ENCODE measurements around the gene FOXJ3.

Gene FOXJ3

GRCh38 chr1:42305639-42306038, 29.4 kb downstream of the FOXJ3 start:
- peaks cover 10% of the 10 kb centered on the region; the same call in 1 of the 2 replicates for H3K36me3 ChIP-seq (ENCODE audit: low read length)

GRCh38 chr1:42302034-42302433, 33.0 kb downstream of the FOXJ3 start:
- Histone ChIP-seq H3K9me3 (ENCODE audit: insufficient read depth, low read length) (no peaks in the 10 kb centered on the region), H3K27me3 (ENCODE audit: low read length) (no peaks in the 10 kb centered on the region), H4K20me1 (ENCODE audit: low read depth, low read length) (no peaks in the 10 kb centered on the region), H3F3A (ENCODE audit: insufficient read depth) (no peaks in the 10 kb centered on the region), H3K36me3 (ENCODE audit: low read length) (peaks cover 7% of the 10 kb centered on the region; the same call in 1 of the 2 replicates), H3K9me2 (replicated peaks; ENCODE audit: insufficient read depth, low read length) (no peaks in the 10 kb centered on the region), H3K79me2 (ENCODE audit: insufficient read depth, low read length) (peaks cover 78% of the 10 kb centered on the region), H3K9ac (ENCODE audit: low read length) (no peak overlapping the region), H3K4me3 (ENCODE audit: insufficient read depth, low read length, poor library complexity, severe bottlenecking) (no peak overlapping the region), H3K27ac (ENCODE audit: low read depth, low read length) (no peak overlapping the region), H2AFZ (ENCODE audit: low read depth, low read length, severe bottlenecking) (no peak overlapping the region), H3K4me2 (ENCODE audit: low read depth, low read length, poor library complexity, severe bottlenecking) (no peak overlapping the region)
- no peak for TF ChIP-seq EZH2phosphoT487 (conservative IDR thresholded peaks at IDR 0.05; ENCODE audit: low read length)
- TF ChIP-seq, protein P1, sequence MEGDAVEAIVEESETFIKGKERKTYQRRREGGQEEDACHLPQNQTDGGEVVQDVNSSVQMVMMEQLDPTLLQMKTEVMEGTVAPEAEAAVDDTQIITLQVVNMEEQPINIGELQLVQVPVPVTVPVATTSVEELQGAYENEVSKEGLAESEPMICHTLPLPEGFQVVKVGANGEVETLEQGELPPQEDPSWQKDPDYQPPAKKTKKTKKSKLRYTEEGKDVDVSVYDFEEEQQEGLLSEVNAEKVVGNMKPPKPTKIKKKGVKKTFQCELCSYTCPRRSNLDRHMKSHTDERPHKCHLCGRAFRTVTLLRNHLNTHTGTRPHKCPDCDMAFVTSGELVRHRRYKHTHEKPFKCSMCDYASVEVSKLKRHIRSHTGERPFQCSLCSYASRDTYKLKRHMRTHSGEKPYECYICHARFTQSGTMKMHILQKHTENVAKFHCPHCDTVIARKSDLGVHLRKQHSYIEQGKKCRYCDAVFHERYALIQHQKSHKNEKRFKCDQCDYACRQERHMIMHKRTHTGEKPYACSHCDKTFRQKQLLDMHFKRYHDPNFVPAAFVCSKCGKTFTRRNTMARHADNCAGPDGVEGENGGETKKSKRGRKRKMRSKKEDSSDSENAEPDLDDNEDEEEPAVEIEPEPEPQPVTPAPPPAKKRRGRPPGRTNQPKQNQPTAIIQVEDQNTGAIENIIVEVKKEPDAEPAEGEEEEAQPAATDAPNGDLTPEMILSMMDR (IDR thresholded peaks at IDR 0.05; ENCODE audit: insufficient read depth, low read length, poor library complexity, severe bottlenecking), result no peak

More at GRCh38 chr1:42305639-42306038, 29.4 kb downstream of the FOXJ3 start:
- H3K27ac ChIP-seq (ENCODE audit: low read depth, low read length), result no peak overlapping the region
- H3K27me3 ChIP-seq (ENCODE audit: low read length), result no peaks in the 10 kb centered on the region
- no peaks in the 10 kb centered on the region for H4K20me1 ChIP-seq (ENCODE audit: low read depth, low read length)
- no peaks in the 10 kb centered on the region for H3K9me2 ChIP-seq (replicated peaks; ENCODE audit: insufficient read depth, low read length)
- H3K9ac ChIP-seq (ENCODE audit: low read length), result no peak overlapping the region
- TF ChIP-seq, protein P1 (IDR thresholded peaks at IDR 0.05; ENCODE audit: insufficient read depth, low read length, poor library complexity, severe bottlenecking), result no peak
- TF ChIP-seq EZH2phosphoT487 (conservative IDR thresholded peaks at IDR 0.05; ENCODE audit: low read length), result no peak
- no peak overlapping the region for H2AFZ ChIP-seq (ENCODE audit: low read depth, low read length, severe bottlenecking)
- no peak overlapping the region for H3K4me3 ChIP-seq (ENCODE audit: insufficient read depth, low read length, poor library complexity, severe bottlenecking)
- H3K79me2 ChIP-seq (ENCODE audit: insufficient read depth, low read length), result peaks cover 85% of the 10 kb centered on the region
- H3F3A ChIP-seq (ENCODE audit: insufficient read depth), result no peaks in the 10 kb centered on the region
- no peak overlapping the region for H3K4me2 ChIP-seq (ENCODE audit: low read depth, low read length, poor library complexity, severe bottlenecking)
- H3K9me3 ChIP-seq (ENCODE audit: insufficient read depth, low read length), result no peaks in the 10 kb centered on the region

DNA sequence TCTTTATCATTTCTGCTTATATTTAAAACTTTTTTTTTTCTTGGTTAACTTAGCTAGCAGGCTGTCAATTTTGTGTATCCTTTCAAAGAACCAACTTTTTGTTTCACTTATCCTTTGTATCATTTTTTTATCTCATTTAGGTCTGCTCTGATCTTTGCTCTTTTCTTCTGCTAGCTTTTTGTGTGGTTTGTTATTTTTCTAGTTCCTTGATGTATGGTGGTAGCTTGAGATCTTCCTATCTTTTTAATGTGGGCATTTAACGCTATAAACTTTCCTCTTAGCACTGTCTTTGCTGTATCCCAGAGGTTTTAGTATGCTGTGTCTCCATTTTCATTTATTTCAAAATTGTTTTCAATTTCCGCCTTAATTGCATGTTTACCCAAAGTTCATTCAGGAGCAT, 36.5 kb downstream of the FOXJ3 start:
- Histone ChIP-seq H3K27me3 (ENCODE audit: low read length) (no peaks in the 10 kb centered on the region), H3K9me2 (replicated peaks; ENCODE audit: insufficient read depth, low read length) (no peaks in the 10 kb centered on the region), H3K4me2 (ENCODE audit: low read depth, low read length, poor library complexity, severe bottlenecking) (no peak overlapping the region), H3K9ac (ENCODE audit: low read length) (no peak overlapping the region), H2AFZ (ENCODE audit: low read depth, low read length, severe bottlenecking) (no peak overlapping the region), H3K79me2 (ENCODE audit: insufficient read depth, low read length) (peaks cover 68% of the 10 kb centered on the region), H4K20me1 (ENCODE audit: low read depth, low read length) (no peaks in the 10 kb centered on the region), H3K36me3 (ENCODE audit: low read length) (peaks cover 7% of the 10 kb centered on the region; the same call in 1 of the 2 replicates), H3K9me3 (ENCODE audit: insufficient read depth, low read length) (no peaks in the 10 kb centered on the region), H3K4me3 (ENCODE audit: insufficient read depth, low read length, poor library complexity, severe bottlenecking) (no peak overlapping the region), H3K27ac (ENCODE audit: low read depth, low read length) (no peak overlapping the region), H3F3A (ENCODE audit: insufficient read depth) (no peaks in the 10 kb centered on the region)
- TF ChIP-seq EZH2phosphoT487 (conservative IDR thresholded peaks at IDR 0.05; ENCODE audit: low read length), result no peak
- TF ChIP-seq, protein P1 (IDR thresholded peaks at IDR 0.05; ENCODE audit: insufficient read depth, low read length, poor library complexity, severe bottlenecking), result no peak

Data from SU-DHL-6 (cell line).